SU-DHL-6 (cell line): ENCODE data around the gene GALNT9.

Experiments used
- EZH2phosphoT487 ChIP-seq: fragments of 200-600 bp; sonication (generic), shearing (Covaris generic); conservative IDR thresholded peaks from 2 replicates; pipeline ENCODE4 v1.6.1; 2018; ENCODE audit warnings: mild to moderate bottlenecking, antibody characterized with exemption, low read length, moderate library complexity, mixed read lengths
- TF ChIP-seq, protein P1 (sequence below): fragments of 200-600 bp; sonication (generic); IDR thresholded peaks from one replicate; pipeline ENCODE4 v1.5.1; 2017; ENCODE audit warnings: antibody characterized with exemption, mild to moderate bottlenecking, low read length, moderate library complexity; ENCODE audit not compliant: insufficient read depth, poor library complexity, severe bottlenecking

GRCh38 chr12:132341318-132342050, 12.1 kb upstream of the GALNT9 start:
- TF ChIP-seq, protein P1, sequence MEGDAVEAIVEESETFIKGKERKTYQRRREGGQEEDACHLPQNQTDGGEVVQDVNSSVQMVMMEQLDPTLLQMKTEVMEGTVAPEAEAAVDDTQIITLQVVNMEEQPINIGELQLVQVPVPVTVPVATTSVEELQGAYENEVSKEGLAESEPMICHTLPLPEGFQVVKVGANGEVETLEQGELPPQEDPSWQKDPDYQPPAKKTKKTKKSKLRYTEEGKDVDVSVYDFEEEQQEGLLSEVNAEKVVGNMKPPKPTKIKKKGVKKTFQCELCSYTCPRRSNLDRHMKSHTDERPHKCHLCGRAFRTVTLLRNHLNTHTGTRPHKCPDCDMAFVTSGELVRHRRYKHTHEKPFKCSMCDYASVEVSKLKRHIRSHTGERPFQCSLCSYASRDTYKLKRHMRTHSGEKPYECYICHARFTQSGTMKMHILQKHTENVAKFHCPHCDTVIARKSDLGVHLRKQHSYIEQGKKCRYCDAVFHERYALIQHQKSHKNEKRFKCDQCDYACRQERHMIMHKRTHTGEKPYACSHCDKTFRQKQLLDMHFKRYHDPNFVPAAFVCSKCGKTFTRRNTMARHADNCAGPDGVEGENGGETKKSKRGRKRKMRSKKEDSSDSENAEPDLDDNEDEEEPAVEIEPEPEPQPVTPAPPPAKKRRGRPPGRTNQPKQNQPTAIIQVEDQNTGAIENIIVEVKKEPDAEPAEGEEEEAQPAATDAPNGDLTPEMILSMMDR = no peak
- TF ChIP-seq EZH2phosphoT487 = no peak
